Measurements from ENCODE around the gene DOLPP1.

- TF ChIP-seq CTCF (IDR thresholded peaks at IDR 0.05; ENCODE audit: insufficient read depth, low read length): no peak
- TF ChIP-seq REST (IDR thresholded peaks at IDR 0.05; ENCODE audit: insufficient replicate concordance, low read depth): no peak
These were observed 43.2 kb upstream of the DOLPP1 start for GRCh38 chr9:129037767-129038098.
